Breast epithelium (tissue), 3 donors: ENCODE measurements around the gene MDGA2.

Experiments
- CTCF ChIP-seq, 3 donors: fragments of 450-650 bp; IDR thresholded peaks; one replicate each; pipeline ENCODE4 v1.5.1; 2016 to 2017; ENCODE audit warnings: antibody characterized with exemption in 3 of 3, mild to moderate bottlenecking in 3 of 3, moderate library complexity in 3 of 3
- POLR2A ChIP-seq: fragments of 450-650 bp; IDR thresholded peaks from one replicate; pipeline ENCODE4 v1.6.1; 2016; ENCODE audit warnings: antibody characterized with exemption, mild to moderate bottlenecking, moderate library complexity
- POLR2AphosphoS5 ChIP-seq, 3 donors: sonication (generic); formaldehyde crosslinking; IDR thresholded peaks; one replicate each; pipeline ENCODE4 v1.6.1; 2017; ENCODE audit warnings: antibody characterized with exemption in 3 of 3

- TF ChIP-seq CTCF (IDR thresholded peaks at IDR 0.05) (no peak), POLR2A (no peak), POLR2AphosphoS5 (IDR thresholded peaks at IDR 0.05) (no peak)
These were observed 520.0 kb downstream of the MDGA2 start for GRCh38 chr14:47155395-47155794.
